GM21825 (cell line): ENCODE measurements around the gene EMC8.

ENCODE experiments used
- ATAC-seq: cut with Tn5 transposase; IDR thresholded peaks from one replicate; pipeline ENCODE4 v1.9.1; 2021; ENCODE audit warnings: mild to moderate bottlenecking, moderate library complexity; ENCODE audit not compliant: unreplicated experiment

Gene EMC8

GRCh38 chr16:85757341-85757822, 42.0 kb downstream of the EMC8 start:
- ATAC-seq: peak; percentile 30

- peak; percentile 45 for ATAC-seq
These were observed 43.2 kb downstream of the EMC8 start for GRCh38 chr16:85755929-85756768.

- no peak for ATAC-seq
These were observed 44.9 kb downstream of the EMC8 start for GRCh38 chr16:85754413-85754812.

DNA sequence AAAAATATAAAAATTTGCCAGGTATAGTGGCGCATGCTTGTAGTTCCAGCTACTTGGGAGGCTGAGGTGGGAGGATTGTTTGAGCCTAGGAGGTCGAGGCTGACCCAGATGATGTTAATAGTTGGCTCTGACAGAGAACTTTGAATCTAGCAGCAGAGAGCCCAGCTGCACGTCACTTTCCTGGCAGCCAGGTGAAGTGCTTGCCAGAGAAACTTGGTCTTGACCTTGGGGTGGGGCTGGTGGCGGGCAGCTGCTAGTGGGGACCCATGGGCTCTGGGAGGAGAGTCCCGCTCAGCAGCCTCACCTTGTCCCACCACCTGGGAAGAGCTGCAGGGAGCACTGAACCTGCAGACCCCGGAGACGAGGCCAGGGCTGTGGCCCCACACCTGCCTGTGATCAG, 45.4 kb downstream of the EMC8 start:
- ATAC-seq: no peak

GRCh38 chr16:85753559-85753958, 45.8 kb downstream of the EMC8 start:
- no peak for ATAC-seq

DNA sequence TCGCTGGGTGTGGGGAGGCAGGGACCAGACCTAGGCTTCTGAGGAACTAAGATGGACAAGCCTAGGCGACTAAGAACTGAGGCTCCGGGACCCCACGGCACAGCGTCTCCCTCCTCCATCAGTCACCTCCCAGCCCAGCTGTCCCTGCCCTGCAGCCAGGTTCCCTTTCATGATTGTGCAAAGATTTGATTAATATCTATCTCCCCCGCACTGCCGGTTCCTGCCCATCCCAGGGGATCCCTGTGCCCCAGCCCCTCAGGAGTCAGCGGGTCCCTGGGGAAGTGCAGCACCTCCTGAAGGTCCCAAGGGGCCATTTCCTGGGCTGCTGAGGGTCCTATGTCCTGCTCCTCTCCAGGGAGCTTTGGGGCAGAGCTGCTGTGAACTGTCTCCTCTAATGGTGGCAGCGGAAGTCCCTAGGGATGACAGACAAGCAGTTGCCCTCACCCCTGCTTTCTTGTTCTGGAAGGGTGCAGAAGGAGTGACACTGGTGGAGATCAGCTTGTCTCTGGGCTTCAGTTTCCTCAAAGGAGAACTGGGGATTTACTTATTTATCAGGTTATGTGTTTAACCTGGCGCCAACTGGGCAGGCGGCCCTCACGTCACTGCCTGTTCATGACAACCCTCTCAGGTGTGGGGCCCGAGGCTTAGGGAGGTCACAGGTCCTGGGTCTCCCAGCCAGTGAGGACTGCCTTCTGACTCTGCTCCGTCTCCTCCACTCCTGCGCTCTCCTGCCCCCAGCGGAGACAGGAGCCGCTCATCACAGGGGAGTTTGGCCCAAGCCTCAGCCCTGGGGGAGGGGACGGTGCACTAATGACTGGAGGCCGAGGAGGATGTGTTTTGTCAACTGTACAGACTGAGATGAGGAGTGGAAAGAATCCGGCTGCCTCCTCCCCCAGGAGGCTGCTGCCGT, 46.6 kb downstream of the EMC8 start:
- no peak for ATAC-seq

- ATAC-seq: no peak
These were observed 47.4 kb downstream of the EMC8 start for GRCh38 chr16:85751698-85752501.

DNA sequence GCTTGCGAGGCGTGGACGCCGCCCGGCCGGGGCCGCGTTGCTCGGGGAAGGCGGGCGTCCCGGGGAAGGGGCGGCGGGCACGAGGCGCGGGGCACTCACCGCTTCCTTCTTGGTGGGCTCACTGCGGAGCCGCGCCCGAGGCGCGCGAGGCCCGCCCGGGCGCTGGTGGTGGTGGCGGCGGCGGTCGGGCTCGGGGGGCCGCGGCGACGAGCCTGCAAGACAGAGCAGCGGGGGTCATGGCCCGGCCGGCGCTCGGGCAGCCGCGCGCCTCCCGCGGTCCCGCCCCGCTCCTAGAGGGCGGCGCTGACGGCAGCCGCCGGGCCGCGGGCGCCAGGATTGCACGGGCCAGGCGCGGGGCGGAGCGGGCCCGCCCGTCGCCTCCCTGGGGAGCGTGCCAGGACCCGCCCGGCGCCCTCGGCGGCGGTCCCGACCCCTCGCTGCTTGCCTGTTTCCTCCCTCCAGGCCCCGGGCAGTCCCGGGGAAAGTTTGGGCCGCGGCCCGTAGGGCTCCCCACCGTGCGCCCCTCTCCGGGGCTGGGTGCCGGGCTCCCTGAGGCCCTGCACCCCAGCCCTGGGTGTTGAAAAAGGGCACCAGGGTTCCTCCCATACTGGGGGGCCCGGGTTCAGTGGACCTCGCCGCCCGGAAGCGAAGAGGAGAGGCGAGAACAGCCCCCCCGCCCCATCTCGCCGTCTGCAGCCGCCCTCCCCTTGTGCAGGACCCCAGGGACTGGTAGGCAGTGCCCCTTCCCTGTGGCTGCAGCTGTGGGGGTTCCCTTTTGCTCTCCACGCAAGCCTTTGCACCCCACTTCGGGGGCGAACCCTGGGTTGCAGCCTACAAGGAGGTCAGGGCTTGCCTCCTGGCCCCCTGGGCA, 48.3 kb downstream of the EMC8 start, which contains the start of gene C16orf74:
C16orf74 (minus strand) TSS at position 270 of the 871 bp plus-strand sequence. CDS start 15,879 bp downstream, outside the sequence.
- no peak for ATAC-seq

- ATAC-seq: no peak
These were observed 49.1 kb downstream of the EMC8 start for GRCh38 chr16:85750146-85750826.

DNA sequence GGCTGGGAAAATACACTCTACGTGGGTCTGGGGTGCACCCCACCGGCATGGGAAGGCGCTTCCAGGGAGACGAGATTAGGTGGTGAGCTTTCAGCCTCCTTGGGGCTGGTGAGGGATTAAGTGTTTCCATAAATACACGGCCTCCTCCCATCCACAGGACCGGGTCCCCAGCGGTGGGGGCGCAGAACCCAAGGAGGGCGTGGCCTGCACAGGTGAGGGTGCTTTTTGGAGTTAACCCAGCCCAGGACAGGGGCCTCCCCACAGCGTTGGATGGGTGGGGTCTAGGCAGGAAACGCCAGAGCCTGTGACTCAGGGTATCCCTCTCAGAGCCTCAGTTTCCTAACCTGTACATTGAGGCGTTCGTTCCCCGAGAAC, 49.6 kb downstream of the EMC8 start:
- ATAC-seq: no peak

GRCh38 chr16:85746460-85747215, 52.7 kb downstream of the EMC8 start:
- no peak for ATAC-seq

GRCh38 chr16:85738923-85739715, 60.2 kb downstream of the EMC8 start:
- ATAC-seq: no peak

DNA sequence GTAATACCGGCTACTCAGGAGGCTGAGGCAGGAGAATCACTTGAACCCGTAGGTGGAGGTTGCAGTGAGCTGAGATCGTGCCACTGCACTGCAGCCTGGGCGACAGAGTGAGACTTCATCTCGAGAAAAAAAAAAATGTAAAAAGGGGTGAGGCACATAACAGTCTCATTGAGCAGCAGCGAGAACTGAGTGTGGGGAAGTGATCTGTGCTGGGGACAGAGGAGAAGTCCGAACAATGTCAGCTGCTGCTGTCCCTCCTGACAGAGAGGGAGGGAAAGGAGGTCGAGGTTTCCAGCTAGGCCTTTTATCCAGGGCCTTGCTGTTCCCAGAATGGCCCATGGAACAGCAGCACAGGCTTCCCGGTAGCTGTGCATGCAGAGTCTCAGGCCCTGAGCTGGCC, 62.4 kb downstream of the EMC8 start:
- ATAC-seq: no peak

DNA sequence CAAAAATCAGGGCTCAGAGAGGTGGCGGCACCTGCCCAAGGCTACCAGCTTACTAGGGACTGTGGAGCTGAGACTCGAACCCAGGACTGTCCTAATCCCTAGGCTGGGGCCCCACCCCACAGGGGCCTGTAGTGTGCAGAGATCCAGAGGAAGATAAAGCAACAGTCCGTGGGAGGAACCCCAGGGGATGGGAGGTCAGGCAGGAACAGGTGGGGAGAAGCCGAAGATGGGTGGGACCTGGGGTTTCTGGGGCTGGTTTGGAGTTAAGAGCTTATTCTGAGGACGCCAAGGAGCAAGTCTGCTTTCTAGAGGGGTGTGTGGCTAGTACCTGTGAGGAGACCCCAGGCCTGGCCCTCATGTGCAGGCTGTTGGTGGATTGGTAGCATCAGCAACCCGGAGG, 63.4 kb downstream of the EMC8 start:
- ATAC-seq: no peak

- peak; percentile 78 for ATAC-seq
These were observed 64.1 kb downstream of the EMC8 start for GRCh38 chr16:85735225-85735635.

GRCh38 chr16:85734311-85735017, 64.9 kb downstream of the EMC8 start:
- no peak for ATAC-seq

GRCh38 chr16:85733839-85734170, 65.5 kb downstream of the EMC8 start:
- no peak for ATAC-seq
